22Rv1 (cell line): ENCODE measurements around the gene SCGB3A1.

Source experiments
- CTCF ChIP-seq: fragments of 450-650 bp; IDR thresholded peaks from 2 replicates; pipeline ENCODE4 v1.5.1; 2017; ENCODE audit warnings: mild to moderate bottlenecking
- ZFX ChIP-seq: fragments of 450-650 bp; IDR thresholded peaks from 2 replicates; pipeline ENCODE4 v1.6.1; 2017; ENCODE audit warnings: antibody characterized with exemption, borderline replicate concordance

- TF ChIP-seq ZFX (no peak), CTCF (no peak)
These were observed 877 bp upstream of the SCGB3A1 start for GRCh38 chr5:180592176-180592575.
